B cell (primary cell): ENCODE results near the gene ADGRD1. TPM values are rescaled to one million over a fixed set of nuclear protein-coding genes. Genes with fewer than 3 reads are reported as not detected.

Experiments used
- ATAC-seq: fragments of 200-7000 bp; cut with Tn5 transposase; one replicate; pipeline ENCODE4 v1.10.0; 2021; ENCODE audit warnings: low read depth, mild to moderate bottlenecking, moderate number of reproducible peaks, moderate library complexity
- CTCF ChIA-PET: fragments of 350-600 bp; sonication (Branson Sonifier 250); formaldehyde crosslinking; loops from one replicate; lab custom pipeline; 2021; ENCODE audit warnings: antibody characterized with exemption, inconsistent platforms; lab: Charles Lee
- POLR2A ChIA-PET: fragments of 350-600 bp; sonication (Branson Sonifier 250); formaldehyde crosslinking; loops from one replicate; lab custom pipeline; 2021; ENCODE audit warnings: antibody characterized with exemption; lab: Charles Lee
- DNase-seq: peaks from one replicate; pipeline ENCODE4 v3.0.0; 2013
- H2AFZ ChIP-seq: 2 replicates; pipeline ENCODE4 v1.6.1; 2012; ENCODE audit warnings: mild to moderate bottlenecking, low read depth, low read length; ENCODE audit not compliant: insufficient read depth, poor library complexity, severe bottlenecking
- H3K27ac ChIP-seq, 2 donors: 1 replicate in 1 of 2; 2 replicates in 1 of 2; pipeline ENCODE4 v1.5.1; 2012 to 2013; ENCODE audit warnings: low read length in 2 of 2, mild to moderate bottlenecking in 2 of 2, moderate library complexity in 1 of 2
- H3K27me3 ChIP-seq, 4 experiments: fragments of 200-600 bp in 1 of 4; sonication (generic) in 1 of 4; replicated peaks in 1 of 4; 1 replicate in 2 of 4; 2 replicates in 2 of 4; pipeline versions ENCODE4 v1.6.1 to v1.7.0; 2013 to 2016; ENCODE audit warnings: low read length in 3 of 4, mild to moderate bottlenecking in 2 of 4, mixed read lengths in 1 of 4, moderate library complexity in 1 of 4; ENCODE audit not compliant: insufficient read depth in 4 of 4, control insufficient read depth in 3 of 4; ENCODE audit errors: control extremely low read depth in 1 of 4
- H3K36me3 ChIP-seq, 2 experiments: replicated peaks in 1 of 2; 1 replicate in 1 of 2; 2 replicates in 1 of 2; pipeline versions ENCODE4 v1.6.1 to v1.7.1; 2013; ENCODE audit warnings: low read length in 1 of 2; ENCODE audit not compliant: insufficient read depth in 2 of 2, control insufficient read depth in 1 of 2; ENCODE audit errors: control extremely low read depth in 1 of 2, extremely low read depth in 1 of 2
- H3K4me1 ChIP-seq, 2 donors: fragments of 200-600 bp in 1 of 2; sonication (generic) in 1 of 2; 1 replicate in 1 of 2; 2 replicates in 1 of 2; pipeline versions ENCODE4 v1.5.1 to v1.6.1; 2013 to 2017; ENCODE audit warnings: low read length in 2 of 2; ENCODE audit not compliant: control insufficient read depth in 2 of 2, insufficient read depth in 2 of 2
- H3K4me2 ChIP-seq: replicated peaks from 2 replicates; pipeline ENCODE3; 2012; ENCODE audit warnings: mild to moderate bottlenecking, low read depth, low read length; ENCODE audit not compliant: poor library complexity, severe bottlenecking
- H3K4me3 ChIP-seq, 5 experiments: fragments of 200-600 bp in 1 of 5; sonication (generic) in 1 of 5; 1 replicate in 3 of 5; 2 replicates in 2 of 5; pipeline versions ENCODE4 v1.5.1 to v1.7.0; 2011 to 2016; ENCODE audit warnings: low read length in 4 of 5, mild to moderate bottlenecking in 4 of 5, low read depth in 2 of 5, control low read depth in 1 of 5, moderate library complexity in 1 of 5; ENCODE audit not compliant: insufficient read depth in 1 of 5; ENCODE audit errors: control extremely low read depth in 1 of 5, extremely low read depth in 1 of 5
- H3K79me2 ChIP-seq: fragments of 200-600 bp; sonication (generic); one replicate; pipeline ENCODE4 v1.6.0; 2016; ENCODE audit warnings: low read length; ENCODE audit not compliant: control insufficient read depth, insufficient read depth
- H3K9ac ChIP-seq: fragments of 200-600 bp; sonication (generic); 2 replicates; pipeline ENCODE4 v1.6.1; 2017; ENCODE audit warnings: mild to moderate bottlenecking, low read length, moderate library complexity
- H3K9me3 ChIP-seq, 3 donors: one replicate each; pipeline versions ENCODE4 v1.6.1 to v1.7.1; 2013; ENCODE audit warnings: low read length in 2 of 3; ENCODE audit not compliant: control insufficient read depth in 2 of 3, insufficient read depth in 1 of 3; ENCODE audit errors: control extremely low read depth in 1 of 3
- H4K20me1 ChIP-seq: 2 replicates; pipeline ENCODE4 v1.6.0; 2012; ENCODE audit warnings: mild to moderate bottlenecking, low read length; ENCODE audit not compliant: insufficient read depth, control insufficient read depth, poor library complexity, severe bottlenecking
- H3K27ac Mint-ChIP-seq: one replicate; pipeline ENCODE4 v1.8.0; 2021; ENCODE audit warnings: mixed read lengths
- H3K27me3 Mint-ChIP-seq: one replicate; pipeline ENCODE4 v1.8.0; 2021; ENCODE audit warnings: mixed read lengths
- H3K4me1 Mint-ChIP-seq: one replicate; pipeline ENCODE4 v1.8.0; 2021; ENCODE audit warnings: mixed read lengths
- H3K4me3 Mint-ChIP-seq: one replicate; pipeline ENCODE4 v1.8.0; 2021; ENCODE audit warnings: mixed read lengths
- H3K9me3 Mint-ChIP-seq: one replicate; pipeline ENCODE4 v1.8.0; 2022; ENCODE audit warnings: mixed read lengths; ENCODE audit not compliant: insufficient read depth
- CTCF ChIP-seq: fragments of 200-600 bp; IDR thresholded peaks from one replicate; pipeline ENCODE4 v1.8.0; 2022; ENCODE audit warnings: antibody characterized with exemption, mild to moderate bottlenecking
- EZH2 ChIP-seq: IDR thresholded peaks from 2 replicates; pipeline ENCODE4 v1.6.1; 2012; ENCODE audit warnings: borderline replicate concordance, low read depth, mild to moderate bottlenecking, moderate library complexity, low read length; ENCODE audit not compliant: insufficient read depth, poor library complexity, severe bottlenecking
- WGBS: methylation state at CpG from one replicate; pipeline ENCODE4 v1.1.5; 2013; ENCODE audit warnings: missing lambda C conversion rate; ENCODE audit not compliant: insufficient coverage; 5-methylcytosine and 5-hydroxymethylcytosine counted together
- intact Hi-C: fragments of 100-400 bp; cut with micrococcal nuclease; formaldehyde crosslinking; loops from one replicate; pipeline ENCODE4 v1.10.0; 2022
- polyA plus RNA-seq: library from polyadenylated mRNA; depleted of rRNA; stranded (reverse); fragments of >200 nt; gene quantifications from 2 replicates; pipeline ENCODE4 v1.2.3, GENCODE V29; 2012
- total RNA-seq, 2 donors: library from RNA; stranded (reverse); fragments of 120-200 nt in 1 of 2; gene quantifications; 1 replicate in 1 of 2; 2 replicates in 1 of 2; pipeline versions ENCODE4 v1.2.3 to v1.2.4, GENCODE V29; 2013 to 2022

ADGRD1 gene
- total and polyA plus RNA-seq, 2 donors (not counting 1 experiment from before 2014, with no cell fraction given) = 1.1 to 2.2 TPM

- no peaks in the 10 kb centered on the region for H3K36me3 ChIP-seq
- peaks cover 0 to 4% (median 0%) of the 10 kb centered on the region in 3 donors for H3K9me3 ChIP-seq
- no peak overlapping the region for H3K4me2 ChIP-seq
- POLR2A ChIA-PET = no interaction called here
- no peak overlapping the region for H2AFZ ChIP-seq
- no peaks in the 10 kb centered on the region for H3K9me3 Mint-ChIP-seq
- DNase-seq (no peak), ATAC-seq (no peak)
- CTCF ChIA-PET = no interaction called here
- H3K27ac ChIP-seq = no peak overlapping the region
- 93% methylated on average over 14 of the region's 14 CpGs for WGBS
- H3K4me3 ChIP-seq = no peak overlapping the region
- H3K27me3 ChIP-seq = peaks cover 0 to 18% (median 2%) of the 10 kb centered on the region in 4 experiments
- H3K27ac Mint-ChIP-seq = no peak overlapping the region
- no peak overlapping the region for H3K4me3 Mint-ChIP-seq
- H3K9ac ChIP-seq = no peak overlapping the region
- intact Hi-C loops = no loop called here
- H3K4me1 ChIP-seq = peaks cover 13 to 17% of the 10 kb centered on the region in 2 donors
- H3K4me1 Mint-ChIP-seq = peaks cover 10% of the 10 kb centered on the region
- no peaks in the 10 kb centered on the region for H3K79me2 ChIP-seq
- no peaks in the 10 kb centered on the region for H4K20me1 ChIP-seq
- peaks cover 18% of the 10 kb centered on the region for H3K27me3 Mint-ChIP-seq
- no peak for TF ChIP-seq EZH2
- TF ChIP-seq CTCF = no peak
Measured at GRCh38 chr12:130956456-130957303, 3.0 kb downstream of the ADGRD1 start.

- ATAC-seq (no peak), DNase-seq (no peak)
- no peak overlapping the region for H3K27ac Mint-ChIP-seq
- Histone ChIP-seq H3K27ac (no peak overlapping the region), H3K79me2 (no peaks in the 10 kb centered on the region), H3K9me3 (peaks cover 0 to 4% (median 0%) of the 10 kb centered on the region in 3 donors), H3K4me1 (peaks cover 13 to 17% of the 10 kb centered on the region in 2 donors), H2AFZ (no peak overlapping the region), H3K4me2 (no peak overlapping the region), H3K36me3 (no peaks in the 10 kb centered on the region), H3K27me3 (peaks cover 0 to 18% (median 2%) of the 10 kb centered on the region in 4 experiments), H4K20me1 (no peaks in the 10 kb centered on the region), H3K4me3 (no peak overlapping the region), H3K9ac (no peak overlapping the region)
- ChIA-PET POLR2A (no interaction called here), CTCF (no interaction called here)
- H3K9me3 Mint-ChIP-seq = no peaks in the 10 kb centered on the region
- H3K4me1 Mint-ChIP-seq = peaks cover 10% of the 10 kb centered on the region
- WGBS = 85% methylated on average over 7 of the region's 7 CpGs
- H3K4me3 Mint-ChIP-seq = no peak overlapping the region
- intact Hi-C loops = no loop called here
- H3K27me3 Mint-ChIP-seq = peaks cover 23% of the 10 kb centered on the region
- TF ChIP-seq EZH2 = no peak
- no peak for TF ChIP-seq CTCF
Measured at GRCh38 chr12:130957304-130957621, 3.6 kb downstream of the ADGRD1 start.
